ENCODE data around the gene HSPA6.
"Not testable (repeated sequence)": the region's sequence is repeated elsewhere in the genome, so short reads cannot be mapped to it uniquely, and the experiment has no call there.

Gene HSPA6

GRCh38 chr1:161537068-161537669 lies 12.8 kb downstream of the HSPA6 start:
- not testable (repeated sequence) for DNase-seq

- DNase-seq, result peak in 1 of 2 experiments; percentile 3
Measured at GRCh38 chr1:161538925-161539479, 14.7 kb downstream of the HSPA6 start.

GRCh38 chr1:161539731-161540569 lies 15.6 kb downstream of the HSPA6 start:
- peak; percentile 75 to 81 for DNase-seq

- not testable (repeated sequence) for DNase-seq
Measured at GRCh38 chr1:161540570-161540960, 16.2 kb downstream of the HSPA6 start.

GRCh38 chr1:161542091-161542559 lies 17.8 kb downstream of the HSPA6 start:
- DNase-seq, result not testable (repeated sequence)

- not testable (repeated sequence) for DNase-seq
Measured at GRCh38 chr1:161543125-161543524, 18.8 kb downstream of the HSPA6 start.

- not testable (repeated sequence) for DNase-seq
Measured at GRCh38 chr1:161545005-161545731, 20.8 kb downstream of the HSPA6 start.

- not testable (repeated sequence) for DNase-seq
Measured at GRCh38 chr1:161547995-161548741, 23.8 kb downstream of the HSPA6 start.

GRCh38 chr1:161548749-161549406 lies 24.5 kb downstream of the HSPA6 start:
- not testable (repeated sequence) for DNase-seq

- no peak for DNase-seq
Measured at GRCh38 chr1:161549652-161550051, 25.3 kb downstream of the HSPA6 start, which contains the start of gene FCGR3A. Gene FCGR3A (minus strand): TSS chr1:161549818. CDS start chr1:161549736, 82 bp downstream.

- not testable (repeated sequence) for DNase-seq
Measured at GRCh38 chr1:161550942-161551341, 26.6 kb downstream of the HSPA6 start.

GRCh38 chr1:161553631-161554030 lies 29.3 kb downstream of the HSPA6 start:
- DNase-seq, result not testable (repeated sequence)

- DNase-seq, result not testable (repeated sequence)
Measured at GRCh38 chr1:161554340-161554739, 30.0 kb downstream of the HSPA6 start.

- DNase-seq, result not testable (repeated sequence)
Measured at GRCh38 chr1:161554815-161555417, 30.6 kb downstream of the HSPA6 start.

GRCh38 chr1:161556143-161556542 lies 31.8 kb downstream of the HSPA6 start:
- DNase-seq, result not testable (repeated sequence)

GRCh38 chr1:161556990-161557389 lies 32.6 kb downstream of the HSPA6 start:
- not testable (repeated sequence) for DNase-seq

- DNase-seq, result not testable (repeated sequence)
Measured at GRCh38 chr1:161557506-161558450, 33.4 kb downstream of the HSPA6 start.

- DNase-seq, result not testable (repeated sequence)
Measured at GRCh38 chr1:161560960-161561715, 36.8 kb downstream of the HSPA6 start.

- not testable (repeated sequence) for DNase-seq
Measured at GRCh38 chr1:161562441-161562840, 38.1 kb downstream of the HSPA6 start.
